HFFc6 (cell line): ENCODE results near the gene OR6S1. TPM values are rescaled to one million over a fixed set of nuclear protein-coding genes. Genes with fewer than 3 reads are reported as not detected.
A peak's percentile ranks its signal among the peaks of the same experiment; 100 is the strongest.

ENCODE experiments used
- DNase-seq: peaks from one replicate; pipeline ENCODE4 v3.0.0-alpha.2; 2018
- H3K27ac Mint-ChIP-seq: 2 replicates; pipeline ENCODE4 v1.8.0; 2020; ENCODE audit warnings: mild to moderate bottlenecking, mixed read lengths
- H3K27me3 Mint-ChIP-seq: 2 replicates; pipeline ENCODE4 v1.8.0; 2021; ENCODE audit warnings: mild to moderate bottlenecking, moderate library complexity, mixed read lengths; ENCODE audit not compliant: insufficient read depth
- H3K36me3 Mint-ChIP-seq: 2 replicates; pipeline ENCODE4 v1.8.0; 2021; ENCODE audit warnings: low read depth, mixed read lengths
- H3K4me1 Mint-ChIP-seq: 2 replicates; pipeline ENCODE4 v1.8.0; 2020; ENCODE audit warnings: low read depth, mixed read lengths
- H3K4me3 Mint-ChIP-seq: 2 replicates; pipeline ENCODE4 v1.8.0; 2020; ENCODE audit warnings: mild to moderate bottlenecking, moderate library complexity, mixed read lengths
- H3K9me3 Mint-ChIP-seq: 2 replicates; pipeline ENCODE4 v1.8.0; 2020; ENCODE audit warnings: mild to moderate bottlenecking, mixed read lengths
- CTCF ChIP-seq: fragments of 200-600 bp; sonication (generic); IDR thresholded peaks from 2 replicates; pipeline ENCODE4 v1.5.0; 2021; ENCODE audit warnings: antibody characterized with exemption, mild to moderate bottlenecking
- total RNA-seq, 6 experiments: library from RNA; stranded (reverse); fragmentation: NEBNext Ultra II Directional; extraction: Animal tissue kit (Norgen Biotek cat#: 25700); gene quantifications; 2 replicates in 1 of 6; 3 replicates in 5 of 6; pipeline ENCODE4 v1.2.3, GENCODE V29; 2021

The OR6S1 gene
- total RNA-seq, 6 experiments from 2014 or later: not detected

GRCh38 chr14:20614038-20614840 is 27.3 kb downstream of the OR6S1 start:
- H3K27ac Mint-ChIP-seq: no peak overlapping the region
- TF ChIP-seq CTCF: no peak
- no peaks in the 10 kb centered on the region for H3K9me3 Mint-ChIP-seq
- H3K4me1 Mint-ChIP-seq: peaks cover 15% of the 10 kb centered on the region; the same call in 1 of the 2 replicates
- H3K27me3 Mint-ChIP-seq: no peaks in the 10 kb centered on the region
- H3K36me3 Mint-ChIP-seq: no peaks in the 10 kb centered on the region
- no peak overlapping the region for H3K4me3 Mint-ChIP-seq
- DNase-seq: no peak

- TF ChIP-seq CTCF: peak; percentile 87
- Mint-ChIP-seq H3K4me3 (no peak overlapping the region), H3K9me3 (no peaks in the 10 kb centered on the region), H3K27me3 (no peaks in the 10 kb centered on the region), H3K4me1 (peaks cover 15% of the 10 kb centered on the region; the same call in 1 of the 2 replicates), H3K27ac (no peak overlapping the region), H3K36me3 (no peaks in the 10 kb centered on the region)
- peak; percentile 100 for DNase-seq
These were observed 28.1 kb downstream of the OR6S1 start for GRCh38 chr14:20613094-20614037.

GRCh38 chr14:20612403-20612802 is 29.1 kb downstream of the OR6S1 start:
- no peak for DNase-seq
- no peak overlapping the region for H3K4me3 Mint-ChIP-seq
- no peaks in the 10 kb centered on the region for H3K27me3 Mint-ChIP-seq
- H3K27ac Mint-ChIP-seq: no peak overlapping the region
- TF ChIP-seq CTCF: no peak
- H3K9me3 Mint-ChIP-seq: no peaks in the 10 kb centered on the region
- H3K36me3 Mint-ChIP-seq: no peaks in the 10 kb centered on the region
- peaks cover 19% of the 10 kb centered on the region; the same call in 1 of the 2 replicates for H3K4me1 Mint-ChIP-seq

GRCh38 chr14:20611277-20611676 is 30.2 kb downstream of the OR6S1 start:
- no peak for TF ChIP-seq CTCF
- no peaks in the 10 kb centered on the region for H3K36me3 Mint-ChIP-seq
- H3K27me3 Mint-ChIP-seq: no peaks in the 10 kb centered on the region; the same call in 1 of the 2 replicates
- H3K4me1 Mint-ChIP-seq: peaks cover 19% of the 10 kb centered on the region; the same call in 1 of the 2 replicates
- DNase-seq: no peak
- H3K9me3 Mint-ChIP-seq: no peaks in the 10 kb centered on the region
- H3K4me3 Mint-ChIP-seq: no peak overlapping the region
- H3K27ac Mint-ChIP-seq: no peak overlapping the region

- no peaks in the 10 kb centered on the region for H3K9me3 Mint-ChIP-seq
- peaks cover 14% of the 10 kb centered on the region; the same call in 1 of the 2 replicates for H3K4me1 Mint-ChIP-seq
- no peaks in the 10 kb centered on the region; the same call in 1 of the 2 replicates for H3K27me3 Mint-ChIP-seq
- no peak for TF ChIP-seq CTCF
- DNase-seq: peak; percentile 91
- no peak overlapping the region for H3K4me3 Mint-ChIP-seq
- no peak overlapping the region for H3K27ac Mint-ChIP-seq
- H3K36me3 Mint-ChIP-seq: no peaks in the 10 kb centered on the region
These were observed 31.3 kb downstream of the OR6S1 start for GRCh38 chr14:20610002-20610765.
